ENCODE data around the gene DNAH9. TPM values are rescaled to one million over a fixed set of nuclear protein-coding genes. Genes with fewer than 3 reads are reported as not detected.

Gene DNAH9
- total RNA-seq, 1 experiment from 2014 or later: 0.22 TPM

- no CpG with 5 or more reads among the region's 4 CpGs for WGBS (ENCODE audit: extremely low coverage, insufficient read length, low lambda C conversion rate)
- Histone ChIP-seq H2BK12ac (ENCODE audit: insufficient read length, low read depth, low read length) (no peak overlapping the region), H2BK15ac (ENCODE audit: low read depth, low read length) (no peak overlapping the region), H2BK5ac (ENCODE audit: insufficient read length, low read length) (no peak overlapping the region), H3T11ph (ENCODE audit: low read length) (no peak overlapping the region), H3K79me1 (ENCODE audit: insufficient read depth, low read depth, low read length, poor library complexity, severe bottlenecking) (no peaks in the 10 kb centered on the region), H3K9ac (ENCODE audit: extremely low read depth, insufficient read length, low read length) (no peak overlapping the region), H3K27me3 (ENCODE audit: insufficient read depth, low read length) (no peaks in the 10 kb centered on the region), H3K23ac (ENCODE audit: insufficient read length, low read depth, low read length) (no peak overlapping the region), H4K5ac (ENCODE audit: insufficient read length, low read depth, low read length) (no peak overlapping the region), H4K8ac (replicated peaks; ENCODE audit: insufficient read length, low read depth, low read length) (no peak overlapping the region), H2BK120ac (ENCODE audit: low read depth, low read length, poor library complexity, severe bottlenecking) (no peak overlapping the region), H2AK5ac (ENCODE audit: insufficient read length, low read length) (no peak overlapping the region), H2AFZ (ENCODE audit: low read length) (no peak overlapping the region), H3K23me2 (ENCODE audit: insufficient read length, low read depth, low read length, poor library complexity, severe bottlenecking) (no peaks in the 10 kb centered on the region), H3K4ac (ENCODE audit: low read depth, low read length) (no peak overlapping the region), H4K91ac (ENCODE audit: insufficient read length, low read depth, low read length) (no peak overlapping the region), H2BK20ac (ENCODE audit: low read depth, low read length, poor library complexity, severe bottlenecking) (no peak overlapping the region), H3K56ac (ENCODE audit: insufficient read length, low read depth, low read length) (no peak overlapping the region), H3K27ac (ENCODE audit: insufficient read length, low read depth, low read length) (no peak overlapping the region), H3K79me2 (ENCODE audit: insufficient read depth, low read length) (no peaks in the 10 kb centered on the region), H3K14ac (ENCODE audit: insufficient read depth, low read length) (no peak overlapping the region), H3K9me3 (ENCODE audit: control insufficient read depth, low read depth, low read length) (no peaks in the 10 kb centered on the region), H3K4me1 (ENCODE audit: insufficient read depth, low read length) (no peaks in the 10 kb centered on the region), H3K18ac (ENCODE audit: insufficient read length, low read depth, low read length) (no peak overlapping the region), H3K4me2 (ENCODE audit: insufficient read depth, insufficient read length, low read length) (no peak overlapping the region), H4K20me1 (ENCODE audit: control insufficient read depth, insufficient read depth, insufficient read length) (no peaks in the 10 kb centered on the region)
- Mint-ChIP-seq H3K4me3 (no peak overlapping the region), H3K9me3 (no peaks in the 10 kb centered on the region; a peak in 1 of 5 replicates), H3K27ac (no peak overlapping the region), H3K4me1 (no peaks in the 10 kb centered on the region), H3K27me3 (ENCODE audit: low read depth) (no peaks in the 10 kb centered on the region; the same call in 1 of the 2 replicates), H3K36me3 (ENCODE audit: insufficient read depth in 1 of 3, low read depth in 3 of 3) (no peaks in the 10 kb centered on the region; a peak in 1 of 7 replicates)
- TF ChIP-seq, protein P1, sequence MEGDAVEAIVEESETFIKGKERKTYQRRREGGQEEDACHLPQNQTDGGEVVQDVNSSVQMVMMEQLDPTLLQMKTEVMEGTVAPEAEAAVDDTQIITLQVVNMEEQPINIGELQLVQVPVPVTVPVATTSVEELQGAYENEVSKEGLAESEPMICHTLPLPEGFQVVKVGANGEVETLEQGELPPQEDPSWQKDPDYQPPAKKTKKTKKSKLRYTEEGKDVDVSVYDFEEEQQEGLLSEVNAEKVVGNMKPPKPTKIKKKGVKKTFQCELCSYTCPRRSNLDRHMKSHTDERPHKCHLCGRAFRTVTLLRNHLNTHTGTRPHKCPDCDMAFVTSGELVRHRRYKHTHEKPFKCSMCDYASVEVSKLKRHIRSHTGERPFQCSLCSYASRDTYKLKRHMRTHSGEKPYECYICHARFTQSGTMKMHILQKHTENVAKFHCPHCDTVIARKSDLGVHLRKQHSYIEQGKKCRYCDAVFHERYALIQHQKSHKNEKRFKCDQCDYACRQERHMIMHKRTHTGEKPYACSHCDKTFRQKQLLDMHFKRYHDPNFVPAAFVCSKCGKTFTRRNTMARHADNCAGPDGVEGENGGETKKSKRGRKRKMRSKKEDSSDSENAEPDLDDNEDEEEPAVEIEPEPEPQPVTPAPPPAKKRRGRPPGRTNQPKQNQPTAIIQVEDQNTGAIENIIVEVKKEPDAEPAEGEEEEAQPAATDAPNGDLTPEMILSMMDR (conservative IDR thresholded peaks at IDR 0.05): no peak
- DNase-seq: no peak
These were observed 215.0 kb downstream of the DNAH9 start for GRCh38 chr17:11813278-11813677.
